H1 (cell line): Measurements from ENCODE around the gene AKT1. TPM values are rescaled to one million over a fixed set of nuclear protein-coding genes. Genes with fewer than 3 reads are reported as not detected.

Experiments used
- CBX5 ChIP-seq: fragments of 300-800, 300-1000 bp; sonication (generic); IDR thresholded peaks from 2 replicates; pipeline ENCODE4 v1.7.1; 2016; ENCODE audit warnings: antibody characterized with exemption, low read length, low read depth
- RFX5 ChIP-seq: IDR thresholded peaks from 2 replicates; pipeline ENCODE4 v1.6.1; 2011; ENCODE audit warnings: low read depth, low read length, improper control_type of control experiment, borderline replicate concordance
- TBP ChIP-seq: IDR thresholded peaks from 2 replicates; pipeline ENCODE4 v1.6.1; 2011; ENCODE audit warnings: low read depth, low read length, improper control_type of control experiment
- polyA plus RNA-seq, 7 experiments: library from polyadenylated mRNA; depleted of rRNA in 3 of 7; stranded (reverse) in 5 of 7; unstranded in 2 of 7; fragments of >200 nt in 5 of 7; fragments of 200-250 nt in 2 of 7; gene quantifications; 1 replicate in 5 of 7; 2 replicates in 1 of 7; 4 replicates in 1 of 7; pipeline versions ENCODE4 v1.2.1 to v1.2.3, GENCODE V29; 2011 to 2013; ENCODE audit warnings: missing spikeins in 2 of 7, mixed read lengths in 2 of 7
- total RNA-seq: library from RNA; stranded (reverse); fragmentation: NEBNext Ultra II Directional; extraction: Animal tissue kit (Norgen Biotek cat#: 25700); gene quantifications from 2 replicates; pipeline ENCODE4 v1.2.1, GENCODE V29; 2021
- TF ChIP-seq, protein P1 (sequence below), 3 experiments: IDR thresholded peaks; 1 replicate in 2 of 3; 2 replicates in 1 of 3; pipeline versions ENCODE4 v1.5.1 to v1.6.1; 2011; ENCODE audit warnings: low read length in 3 of 3, mild to moderate bottlenecking in 3 of 3, inconsistent platforms in 2 of 3, low read depth in 1 of 3, moderate library complexity in 1 of 3; ENCODE audit not compliant: insufficient read depth in 1 of 3; ENCODE audit errors: control extremely low read depth in 1 of 3

Gene AKT1
- total and polyA plus RNA-seq, 2 of the 8 experiments (the other 6 are each of a cell fraction or from before 2014, with no cell fraction given) = 68.1 to 71.5 TPM

DNA sequence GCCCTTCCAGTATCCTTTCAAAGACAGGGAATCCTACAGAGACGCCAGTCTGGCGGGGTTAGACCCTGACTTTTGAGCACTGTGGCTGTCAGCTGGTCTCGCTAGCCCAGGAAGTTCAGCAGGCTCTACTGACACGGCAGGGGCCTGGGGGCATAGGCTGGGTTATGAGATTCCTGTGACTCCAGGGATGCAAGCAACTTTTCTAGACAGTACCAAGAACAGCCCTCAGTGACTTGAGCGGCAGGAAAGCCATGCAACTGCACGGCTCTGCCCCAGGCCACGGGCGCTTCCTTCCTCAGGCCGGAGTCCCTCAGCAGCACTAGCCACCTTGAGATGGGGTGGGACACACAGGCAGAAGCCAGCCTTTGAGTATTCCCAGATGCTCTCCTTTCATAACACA lies 47.7 kb downstream of the AKT1 start (continued):
- no peak for TF ChIP-seq TBP
- TF ChIP-seq RFX5 = no peak
- TF ChIP-seq, protein P1, sequence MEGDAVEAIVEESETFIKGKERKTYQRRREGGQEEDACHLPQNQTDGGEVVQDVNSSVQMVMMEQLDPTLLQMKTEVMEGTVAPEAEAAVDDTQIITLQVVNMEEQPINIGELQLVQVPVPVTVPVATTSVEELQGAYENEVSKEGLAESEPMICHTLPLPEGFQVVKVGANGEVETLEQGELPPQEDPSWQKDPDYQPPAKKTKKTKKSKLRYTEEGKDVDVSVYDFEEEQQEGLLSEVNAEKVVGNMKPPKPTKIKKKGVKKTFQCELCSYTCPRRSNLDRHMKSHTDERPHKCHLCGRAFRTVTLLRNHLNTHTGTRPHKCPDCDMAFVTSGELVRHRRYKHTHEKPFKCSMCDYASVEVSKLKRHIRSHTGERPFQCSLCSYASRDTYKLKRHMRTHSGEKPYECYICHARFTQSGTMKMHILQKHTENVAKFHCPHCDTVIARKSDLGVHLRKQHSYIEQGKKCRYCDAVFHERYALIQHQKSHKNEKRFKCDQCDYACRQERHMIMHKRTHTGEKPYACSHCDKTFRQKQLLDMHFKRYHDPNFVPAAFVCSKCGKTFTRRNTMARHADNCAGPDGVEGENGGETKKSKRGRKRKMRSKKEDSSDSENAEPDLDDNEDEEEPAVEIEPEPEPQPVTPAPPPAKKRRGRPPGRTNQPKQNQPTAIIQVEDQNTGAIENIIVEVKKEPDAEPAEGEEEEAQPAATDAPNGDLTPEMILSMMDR (IDR thresholded peaks at IDR 0.05; ENCODE audit: control extremely low read depth in 1 of 3, insufficient read depth in 1 of 3, low read depth in 1 of 3, low read length in 3 of 3) = no peak
- no peak for TF ChIP-seq CBX5
- TF ChIP-seq, all 59 proteins: peak for 0
